Fibroblast of the aortic adventitia (primary cell): ENCODE data around the gene MPPE1. TPM values are rescaled to one million over a fixed set of nuclear protein-coding genes. Genes with fewer than 3 reads are reported as not detected.

Source experiments
- DNase-seq: peaks from one replicate; pipeline ENCODE4 v3.0.0-alpha.2; 2010; ENCODE audit warnings: low read depth
- H3K4me3 ChIP-seq: 2 replicates; pipeline ENCODE4 v1.5.1; 2011; ENCODE audit warnings: low read depth, mild to moderate bottlenecking, control low read depth, low read length, moderate library complexity
- total RNA-seq: library from RNA; depleted of rRNA; stranded (reverse); fragments of >200 nt; gene quantifications from 2 replicates; pipeline ENCODE4 v1.2.3, GENCODE V29; 2012; ENCODE audit warnings: low replicate concordance
- TF ChIP-seq, protein P1 (sequence below): IDR thresholded peaks from 2 replicates; pipeline ENCODE4 v1.5.1; 2011; ENCODE audit warnings: mild to moderate bottlenecking, low read length, control low read depth, inconsistent platforms; ENCODE audit not compliant: insufficient read depth

The MPPE1 gene
- total RNA-seq, 1 donor, result 24.0 TPM

DNA sequence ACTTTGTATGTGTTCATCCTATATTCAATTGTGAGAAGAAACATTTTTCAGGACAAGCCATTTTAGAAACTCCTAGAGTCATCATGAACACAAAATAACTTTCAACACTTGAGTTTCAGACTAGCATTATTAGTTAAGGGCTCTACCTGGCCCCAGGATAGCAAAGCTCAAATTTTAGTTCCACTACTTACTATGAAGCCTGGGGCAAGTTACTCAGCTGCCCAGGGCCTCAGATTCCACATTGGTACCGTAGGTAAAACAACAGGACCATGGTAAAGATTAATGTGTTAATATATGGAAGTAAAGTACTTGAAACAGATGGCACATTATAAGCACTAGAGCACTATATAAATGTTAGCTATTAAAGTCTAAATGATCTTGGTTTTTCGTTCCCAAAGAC is 19.4 kb downstream of the MPPE1 start:
- H3K4me3 ChIP-seq, result no peak overlapping the region
- TF ChIP-seq, protein P1, sequence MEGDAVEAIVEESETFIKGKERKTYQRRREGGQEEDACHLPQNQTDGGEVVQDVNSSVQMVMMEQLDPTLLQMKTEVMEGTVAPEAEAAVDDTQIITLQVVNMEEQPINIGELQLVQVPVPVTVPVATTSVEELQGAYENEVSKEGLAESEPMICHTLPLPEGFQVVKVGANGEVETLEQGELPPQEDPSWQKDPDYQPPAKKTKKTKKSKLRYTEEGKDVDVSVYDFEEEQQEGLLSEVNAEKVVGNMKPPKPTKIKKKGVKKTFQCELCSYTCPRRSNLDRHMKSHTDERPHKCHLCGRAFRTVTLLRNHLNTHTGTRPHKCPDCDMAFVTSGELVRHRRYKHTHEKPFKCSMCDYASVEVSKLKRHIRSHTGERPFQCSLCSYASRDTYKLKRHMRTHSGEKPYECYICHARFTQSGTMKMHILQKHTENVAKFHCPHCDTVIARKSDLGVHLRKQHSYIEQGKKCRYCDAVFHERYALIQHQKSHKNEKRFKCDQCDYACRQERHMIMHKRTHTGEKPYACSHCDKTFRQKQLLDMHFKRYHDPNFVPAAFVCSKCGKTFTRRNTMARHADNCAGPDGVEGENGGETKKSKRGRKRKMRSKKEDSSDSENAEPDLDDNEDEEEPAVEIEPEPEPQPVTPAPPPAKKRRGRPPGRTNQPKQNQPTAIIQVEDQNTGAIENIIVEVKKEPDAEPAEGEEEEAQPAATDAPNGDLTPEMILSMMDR, result no peak
- DNase-seq, result no peak

DNA sequence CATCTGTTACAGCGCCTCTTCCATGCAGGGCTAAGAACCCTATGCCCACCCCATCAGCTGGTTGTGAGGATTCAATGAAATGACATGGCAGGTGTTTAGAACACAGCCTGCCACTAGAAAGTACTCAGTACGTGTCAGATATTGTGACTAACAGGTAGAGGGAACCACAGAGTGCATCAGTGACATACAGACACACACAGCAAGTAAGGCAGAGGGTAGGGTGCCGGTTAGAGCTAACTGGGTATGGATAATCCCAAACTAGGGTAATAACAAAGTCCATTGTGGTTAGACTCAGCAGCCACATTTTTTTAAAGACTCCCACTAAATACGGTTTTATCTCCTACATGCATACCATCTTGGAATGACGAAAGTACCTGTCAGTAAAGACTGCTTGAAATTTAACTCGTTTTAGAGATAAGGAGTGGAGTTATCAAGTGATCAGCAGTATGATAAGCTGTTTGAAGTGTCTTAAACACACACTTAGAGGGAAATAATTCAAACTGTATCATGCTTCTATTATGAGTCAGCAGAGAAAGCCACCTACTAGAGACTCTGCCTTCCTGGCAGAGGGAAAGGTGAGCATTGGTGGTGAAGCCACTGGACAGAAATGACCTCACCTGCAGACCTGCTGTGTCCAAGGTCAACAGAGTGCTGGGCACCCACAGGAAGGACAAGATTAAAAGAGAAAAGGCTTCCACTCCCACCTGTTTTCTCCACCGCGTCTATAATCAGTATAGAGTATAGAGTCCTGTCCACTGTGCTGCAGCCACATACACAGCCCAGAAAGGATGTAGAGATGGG is 20.6 kb downstream of the MPPE1 start:
- DNase-seq, result no peak
- TF ChIP-seq, protein P1, result no peak
- no peak overlapping the region for H3K4me3 ChIP-seq

DNA sequence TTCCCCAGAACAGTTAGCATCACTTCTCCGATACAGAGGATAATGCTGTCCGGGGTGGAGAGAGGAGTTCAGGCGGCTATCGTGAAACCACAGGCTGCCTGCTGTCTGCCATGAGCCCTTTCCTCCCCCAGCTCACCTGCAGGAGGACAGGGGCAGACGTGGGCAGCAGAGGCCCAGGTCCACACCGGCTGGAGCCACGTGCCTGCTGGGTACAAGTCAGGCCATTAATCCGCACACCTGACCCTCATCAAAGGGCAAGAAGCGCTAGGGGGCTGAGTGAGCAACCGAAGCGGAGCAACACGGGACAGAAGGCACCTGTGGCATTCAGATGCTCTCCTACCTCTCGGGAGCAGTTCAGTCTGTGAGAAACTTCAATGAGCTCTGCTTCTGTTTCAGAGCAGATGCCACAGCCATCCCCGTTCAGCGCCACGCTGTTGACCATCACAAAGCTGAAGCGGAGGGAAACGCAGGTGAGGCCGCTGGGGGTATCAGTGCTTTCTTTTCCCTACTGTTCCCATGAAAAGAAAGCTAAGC is 21.5 kb downstream of the MPPE1 start:
- DNase-seq, result no peak
- H3K4me3 ChIP-seq, result no peak overlapping the region
- TF ChIP-seq, protein P1, result no peak

DNA sequence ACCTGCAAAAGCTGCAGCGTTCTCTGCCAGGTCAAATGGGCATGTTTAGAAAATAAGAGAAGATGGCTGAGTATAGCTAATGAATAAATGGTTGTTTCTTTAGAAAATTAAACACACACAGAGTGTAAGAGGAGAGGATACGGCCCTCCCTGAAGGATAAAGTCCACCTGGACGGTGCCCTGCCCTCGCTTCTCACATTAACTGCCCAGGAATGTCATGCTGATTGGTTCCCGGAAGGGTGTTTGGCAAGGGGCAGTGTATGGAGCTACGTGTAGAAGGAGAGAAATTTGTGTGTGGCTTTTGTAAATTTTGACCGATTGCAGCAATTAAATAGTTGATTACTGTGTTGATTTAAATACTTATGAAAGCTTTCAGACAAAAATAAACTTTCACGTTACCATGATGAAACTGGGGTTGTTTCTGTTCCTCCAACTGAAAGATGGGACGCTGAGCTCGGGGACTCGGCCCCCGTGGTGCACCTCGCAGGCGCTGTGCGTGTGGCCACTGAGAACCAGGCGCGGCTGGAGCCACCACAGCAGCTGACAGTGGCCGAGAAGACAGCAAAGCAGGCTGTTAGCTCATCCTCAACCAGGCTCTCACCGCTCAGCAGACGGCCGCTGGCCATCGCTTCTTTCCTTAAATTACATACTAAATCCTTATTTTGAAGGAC is 22.7 kb downstream of the MPPE1 start:
- no peak overlapping the region for H3K4me3 ChIP-seq
- TF ChIP-seq, protein P1, result no peak
- no peak for DNase-seq

DNA sequence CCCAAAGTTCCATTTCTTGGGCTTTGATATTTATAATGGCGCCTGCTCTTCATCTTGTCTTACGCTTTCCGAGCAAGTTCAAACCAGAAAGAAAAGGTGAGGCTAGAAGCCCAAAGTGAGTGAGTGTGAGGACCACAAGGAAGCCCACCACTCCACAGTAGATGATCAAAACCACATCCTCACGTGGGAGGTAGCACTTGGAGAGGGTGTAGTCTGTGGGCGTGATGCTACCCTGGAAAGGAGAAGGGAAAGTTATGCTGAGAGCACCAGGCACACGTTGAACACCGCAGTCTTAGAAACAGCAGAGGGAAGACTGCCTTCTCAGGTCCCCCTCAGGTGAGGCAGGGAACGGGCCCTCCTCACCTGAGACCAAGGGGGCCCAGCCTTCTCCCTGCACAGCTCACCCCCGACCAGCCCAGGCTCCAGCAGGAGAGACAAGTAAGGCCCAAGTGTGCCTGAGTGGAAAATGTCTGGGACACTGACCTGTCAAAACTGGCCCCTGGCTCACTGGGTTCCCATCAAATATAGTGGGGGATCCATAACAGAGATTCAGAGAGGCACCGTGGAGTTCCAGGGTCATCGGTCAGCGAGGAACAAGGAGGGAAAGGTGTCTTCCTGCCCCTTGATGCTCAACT is 23.6 kb downstream of the MPPE1 start:
- H3K4me3 ChIP-seq, result no peak overlapping the region
- TF ChIP-seq, protein P1, result no peak
- no peak for DNase-seq

DNA sequence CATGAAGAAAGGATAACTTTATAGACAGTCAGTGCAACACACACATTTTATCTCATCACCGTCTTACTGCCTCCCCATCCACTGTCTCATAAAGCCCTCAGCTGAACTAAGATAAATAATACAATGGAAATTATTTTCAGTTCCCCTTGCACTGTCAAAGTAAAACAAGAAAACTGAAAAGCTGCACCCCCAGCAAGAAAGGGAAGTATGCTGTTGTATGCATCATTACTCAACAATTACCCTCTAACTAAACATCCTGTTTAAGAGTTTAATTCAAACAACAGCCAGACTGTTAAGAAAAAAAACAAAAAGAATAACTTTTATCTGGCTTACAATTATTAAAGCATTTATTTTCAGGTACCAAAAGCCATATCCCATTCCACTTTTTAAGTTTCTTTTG is 25.0 kb downstream of the MPPE1 start:
- H3K4me3 ChIP-seq, result no peak overlapping the region
- no peak for DNase-seq
- TF ChIP-seq, protein P1, result no peak
